ENCODE measurements around the gene MAST1.
"Not testable (repeated sequence)": the region's sequence is repeated elsewhere in the genome, so short reads cannot be mapped to it uniquely, and the experiment has no call there.

Gene MAST1

GRCh38 chr19:12912571-12912970 lies 74.3 kb downstream of the MAST1 start:
- peak; percentile 70 for DNase-seq

- DNase-seq: peak; percentile 96
These were observed 74.8 kb downstream of the MAST1 start for GRCh38 chr19:12913011-12913561.

GRCh38 chr19:12913851-12914690 lies 75.8 kb downstream of the MAST1 start:
- DNase-seq: no peak

GRCh38 chr19:12915860-12916259 lies 77.5 kb downstream of the MAST1 start:
- DNase-seq: not testable (repeated sequence)

- no peak for DNase-seq
These were observed 79.9 kb downstream of the MAST1 start for GRCh38 chr19:12918253-12918652.

GRCh38 chr19:12921047-12921446 lies 82.7 kb downstream of the MAST1 start:
- DNase-seq: no peak

GRCh38 chr19:12922959-12923358 lies 84.6 kb downstream of the MAST1 start:
- DNase-seq: no peak

Data from NCI-H2171 (cell line).